ENCODE data around the gene LHX4.
"Not testable (repeated sequence)": the region's sequence is repeated elsewhere in the genome, so short reads cannot be mapped to it uniquely, and the experiment has no call there.

Gene LHX4

GRCh38 chr1:180195916-180196315 is 34.1 kb upstream of the LHX4 start:
- DNase-seq, result no peak
- in situ Hi-C loops (cut with MboI; ENCODE audit: low pct_unique_long_range_greater_than_20kb, low sequenced_read_pairs), result no loop called here

- in situ Hi-C loops (cut with MboI; ENCODE audit: low pct_unique_long_range_greater_than_20kb, low sequenced_read_pairs), result no loop called here
- DNase-seq, result no peak
Observed at GRCh38 chr1:180196436-180197003, 33.5 kb upstream of the LHX4 start.

- in situ Hi-C loops (cut with MboI; ENCODE audit: low pct_unique_long_range_greater_than_20kb, low sequenced_read_pairs), result no loop called here
- DNase-seq, result no peak
Observed at GRCh38 chr1:180197231-180197630, 32.8 kb upstream of the LHX4 start.

GRCh38 chr1:180198196-180198595 is 31.9 kb upstream of the LHX4 start:
- in situ Hi-C loops (cut with MboI; ENCODE audit: low pct_unique_long_range_greater_than_20kb, low sequenced_read_pairs), result no loop called here

GRCh38 chr1:180198611-180199010 is 31.5 kb upstream of the LHX4 start:
- no peak for DNase-seq
- in situ Hi-C loops (cut with MboI; ENCODE audit: low pct_unique_long_range_greater_than_20kb, low sequenced_read_pairs), result no loop called here

More at GRCh38 chr1:180198196-180198595, 31.9 kb upstream of the LHX4 start:
- no peak for DNase-seq

GRCh38 chr1:180199018-180199417 is 31.0 kb upstream of the LHX4 start:
- DNase-seq, result no peak
- in situ Hi-C loops (cut with MboI; ENCODE audit: low pct_unique_long_range_greater_than_20kb, low sequenced_read_pairs), result no loop called here

GRCh38 chr1:180201451-180202200 is 28.4 kb upstream of the LHX4 start:
- in situ Hi-C loops (cut with MboI; ENCODE audit: low pct_unique_long_range_greater_than_20kb, low sequenced_read_pairs), result no loop called here
- DNase-seq, result no peak

GRCh38 chr1:180202588-180202987 is 27.5 kb upstream of the LHX4 start:
- in situ Hi-C loops (cut with MboI; ENCODE audit: low pct_unique_long_range_greater_than_20kb, low sequenced_read_pairs); DNase-seq: not testable (repeated sequence)

- DNase-seq, result no peak
- in situ Hi-C loops (cut with MboI; ENCODE audit: low pct_unique_long_range_greater_than_20kb, low sequenced_read_pairs), result no loop called here
Observed at GRCh38 chr1:180204231-180204630, 25.8 kb upstream of the LHX4 start.

GRCh38 chr1:180206581-180206980 is 23.5 kb upstream of the LHX4 start:
- no peak for DNase-seq
- in situ Hi-C loops (cut with MboI; ENCODE audit: low pct_unique_long_range_greater_than_20kb, low sequenced_read_pairs), result no loop called here

- in situ Hi-C loops (cut with MboI; ENCODE audit: low pct_unique_long_range_greater_than_20kb, low sequenced_read_pairs), result no loop called here
Observed at GRCh38 chr1:180208264-180208663, 21.8 kb upstream of the LHX4 start.

GRCh38 chr1:180210008-180210620 is 19.9 kb upstream of the LHX4 start:
- in situ Hi-C loops (cut with MboI; ENCODE audit: low pct_unique_long_range_greater_than_20kb, low sequenced_read_pairs), result no loop called here

More at GRCh38 chr1:180208264-180208663, 21.8 kb upstream of the LHX4 start:
- DNase-seq, result peak; percentile 82

GRCh38 chr1:180211156-180211859 is 18.8 kb upstream of the LHX4 start:
- in situ Hi-C loops (cut with MboI; ENCODE audit: low pct_unique_long_range_greater_than_20kb, low sequenced_read_pairs), result no loop called here
- no peak for DNase-seq

More at GRCh38 chr1:180210008-180210620, 19.9 kb upstream of the LHX4 start:
- DNase-seq, result no peak

GRCh38 chr1:180211860-180212229 is 18.2 kb upstream of the LHX4 start:
- in situ Hi-C loops (cut with MboI; ENCODE audit: low pct_unique_long_range_greater_than_20kb, low sequenced_read_pairs), result no loop called here
- DNase-seq, result peak; percentile 47

GRCh38 chr1:180213401-180214170 is 16.5 kb upstream of the LHX4 start:
- DNase-seq, result peak; percentile 78
- in situ Hi-C loops (cut with MboI; ENCODE audit: low pct_unique_long_range_greater_than_20kb, low sequenced_read_pairs), result no loop called here

GRCh38 chr1:180215856-180216625 is 14.0 kb upstream of the LHX4 start:
- no peak for DNase-seq
- in situ Hi-C loops (cut with MboI; ENCODE audit: low pct_unique_long_range_greater_than_20kb, low sequenced_read_pairs), result no loop called here

- in situ Hi-C loops (cut with MboI; ENCODE audit: low pct_unique_long_range_greater_than_20kb, low sequenced_read_pairs), result no loop called here
Observed at GRCh38 chr1:180217006-180217405, 13.1 kb upstream of the LHX4 start.

More at GRCh38 chr1:180217006-180217405, 13.1 kb upstream of the LHX4 start:
- no peak for DNase-seq
